Stimulated activated CD8-positive, alpha-beta memory T cell treated with anti-CD3 and anti-CD28 coated beads, Interleukin-15, amount 100 ng/mL, for 24 hours (primary cell): Measurements from ENCODE around the gene FOXO3B.
"Not testable (repeated sequence)": the region's sequence is repeated elsewhere in the genome, so short reads cannot be mapped to it uniquely, and the experiment has no call there.

ENCODE experiments used
- DNase-seq: peaks from one replicate; pipeline ENCODE4 v3.0.0-alpha.2; 2020; ENCODE audit warnings: low read depth

Gene FOXO3B

GRCh38 chr17:18650094-18650493 lies 32.0 kb downstream of the FOXO3B start:
- not testable (repeated sequence) for DNase-seq

GRCh38 chr17:18644291-18644690 lies 37.8 kb downstream of the FOXO3B start, which contains the start of gene TBC1D28:
TSS of gene TBC1D28 (minus strand) at chr17:18644391. CDS start at chr17:18641352, 3,039 bp downstream.
- not testable (repeated sequence) for DNase-seq

- DNase-seq, result not testable (repeated sequence)
Measured at GRCh38 chr17:18643124-18643523, 39.0 kb downstream of the FOXO3B start.

GRCh38 chr17:18638357-18638756 lies 43.8 kb downstream of the FOXO3B start:
- DNase-seq, result not testable (repeated sequence)

- DNase-seq, result not testable (repeated sequence)
Measured at GRCh38 chr17:18636237-18636636, 45.9 kb downstream of the FOXO3B start.

- not testable (repeated sequence) for DNase-seq
Measured at GRCh38 chr17:18635773-18636172, 46.3 kb downstream of the FOXO3B start.

- DNase-seq, result not testable (repeated sequence)
Measured at GRCh38 chr17:18634550-18635263, 47.4 kb downstream of the FOXO3B start.
